ENCODE data around the gene UVRAG.
"Not testable (repeated sequence)": the region's sequence is repeated elsewhere in the genome, so short reads cannot be mapped to it uniquely, and the experiment has no call there.

UVRAG gene

GRCh38 chr11:75850787-75851186 lies 35.8 kb downstream of the UVRAG start:
- DNase-seq = no peak

- DNase-seq = no peak
Measured at GRCh38 chr11:75851203-75851602, 36.2 kb downstream of the UVRAG start.

GRCh38 chr11:75852406-75853017 lies 37.5 kb downstream of the UVRAG start:
- no peak for DNase-seq

GRCh38 chr11:75853563-75853962 lies 38.6 kb downstream of the UVRAG start:
- DNase-seq = not testable (repeated sequence)

GRCh38 chr11:75853971-75854370 lies 39.0 kb downstream of the UVRAG start:
- no peak for DNase-seq

- DNase-seq = no peak
Measured at GRCh38 chr11:75855206-75855605, 40.2 kb downstream of the UVRAG start.

GRCh38 chr11:75856912-75857311 lies 41.9 kb downstream of the UVRAG start:
- no peak for DNase-seq

GRCh38 chr11:75858042-75858441 lies 43.0 kb downstream of the UVRAG start:
- DNase-seq = no peak

GRCh38 chr11:75858613-75859012 lies 43.6 kb downstream of the UVRAG start:
- no peak for DNase-seq

GRCh38 chr11:75859614-75860013 lies 44.6 kb downstream of the UVRAG start:
- DNase-seq = no peak

GRCh38 chr11:75862437-75862836 lies 47.4 kb downstream of the UVRAG start:
- DNase-seq = no peak

- peak; percentile 25 for DNase-seq
Measured at GRCh38 chr11:75867778-75868374, 52.9 kb downstream of the UVRAG start.

- DNase-seq = no peak
Measured at GRCh38 chr11:75868990-75869389, 54.0 kb downstream of the UVRAG start.

- DNase-seq = no peak
Measured at GRCh38 chr11:75869661-75870455, 54.8 kb downstream of the UVRAG start.

- DNase-seq = no peak
Measured at GRCh38 chr11:75872887-75873416, 57.9 kb downstream of the UVRAG start.

GRCh38 chr11:75873417-75874221 lies 58.6 kb downstream of the UVRAG start:
- no peak for DNase-seq

- DNase-seq = no peak
Measured at GRCh38 chr11:75874684-75875341, 59.8 kb downstream of the UVRAG start.

GRCh38 chr11:75877327-75877726 lies 62.3 kb downstream of the UVRAG start:
- not testable (repeated sequence) for DNase-seq

- not testable (repeated sequence) for DNase-seq
Measured at GRCh38 chr11:75877931-75878330, 62.9 kb downstream of the UVRAG start.

GRCh38 chr11:75878933-75879332 lies 63.9 kb downstream of the UVRAG start:
- DNase-seq = no peak

- DNase-seq = no peak
Measured at GRCh38 chr11:75879737-75880136, 64.7 kb downstream of the UVRAG start.

GRCh38 chr11:75880343-75880742 lies 65.3 kb downstream of the UVRAG start:
- DNase-seq = not testable (repeated sequence)

Measured in DMS153 (cell line).